BJ (cell line): Measurements from ENCODE around the gene TCF19. TPM values are rescaled to one million over a fixed set of nuclear protein-coding genes. Genes with fewer than 3 reads are reported as not detected.
"Not testable (repeated sequence)": the region's sequence is repeated elsewhere in the genome, so short reads cannot be mapped to it uniquely, and the experiment has no call there.

ENCODE experiments used
- CTCF ChIA-PET: fragments of 350-600 bp; formaldehyde crosslinking; extraction: SDS; loops from one replicate; lab custom pipeline; 2021; ENCODE audit warnings: antibody characterized with exemption, inconsistent platforms; lab: Yijun Ruan, JAX
- POLR2A ChIA-PET: fragments of 300-600 bp; sonication (Branson Sonifier 250); formaldehyde crosslinking; extraction: SDS; loops from one replicate; lab custom pipeline; 2021; ENCODE audit warnings: antibody characterized with exemption; lab: Charles Lee
- DNase-seq: peaks from one replicate; pipeline ENCODE4 v3.0.0-alpha.2; 2011; ENCODE audit warnings: low read depth
- H3K27me3 ChIP-seq: 2 replicates; pipeline ENCODE4 v1.6.0; 2011; ENCODE audit warnings: low read length; ENCODE audit not compliant: control insufficient read depth, insufficient read depth
- H3K36me3 ChIP-seq: 2 replicates; pipeline ENCODE4 v1.5.1; 2011; ENCODE audit warnings: low read length; ENCODE audit not compliant: control insufficient read depth, insufficient read depth
- H3K4me3 ChIP-seq: 2 replicates; pipeline ENCODE4 v1.5.1; 2011; ENCODE audit warnings: low read depth, mild to moderate bottlenecking, control low read depth, low read length
- CTCF ChIP-seq: IDR thresholded peaks from 2 replicates; pipeline ENCODE4 v1.5.1; 2011; ENCODE audit warnings: low read depth, mild to moderate bottlenecking, control low read depth, inconsistent platforms, low read length, moderate library complexity; ENCODE audit not compliant: insufficient read depth
- polyA plus RNA-seq: library from polyadenylated mRNA; depleted of rRNA; stranded (reverse); fragments of >200 nt; gene quantifications from 2 replicates; pipeline ENCODE4 v1.2.3, GENCODE V29; 2011

Gene TCF19
- polyA plus RNA-seq, 1 experiment: 10.4 TPM

- TF ChIP-seq CTCF: no peak
- ChIA-PET POLR2A (no interaction called here), CTCF (interaction anchor here (0.9 to 1.3 kb wide), 4 partner anchors 11 to 191 kb away, joined by 3 to 6 read pairs (median 4); no protein-coding TSS in a partner anchor)
Observed at GRCh38 chr6:31175971-31176370, 17.6 kb downstream of the TCF19 start.

GRCh38 chr6:31178143-31179041, 20.0 kb downstream of the TCF19 start:
- Histone ChIP-seq H3K27me3 (no peaks in the 10 kb centered on the region), H3K4me3 (no peak overlapping the region), H3K36me3 (no peaks in the 10 kb centered on the region)
- ChIA-PET CTCF (no interaction called here), POLR2A (no interaction called here)
- DNase-seq: no peak
- TF ChIP-seq CTCF: no peak

More at GRCh38 chr6:31175971-31176370, 17.6 kb downstream of the TCF19 start:
- DNase-seq: peak; percentile 41
- H3K27me3 ChIP-seq: no peaks in the 10 kb centered on the region
- H3K4me3 ChIP-seq: no peak overlapping the region
- H3K36me3 ChIP-seq: no peaks in the 10 kb centered on the region

DNA sequence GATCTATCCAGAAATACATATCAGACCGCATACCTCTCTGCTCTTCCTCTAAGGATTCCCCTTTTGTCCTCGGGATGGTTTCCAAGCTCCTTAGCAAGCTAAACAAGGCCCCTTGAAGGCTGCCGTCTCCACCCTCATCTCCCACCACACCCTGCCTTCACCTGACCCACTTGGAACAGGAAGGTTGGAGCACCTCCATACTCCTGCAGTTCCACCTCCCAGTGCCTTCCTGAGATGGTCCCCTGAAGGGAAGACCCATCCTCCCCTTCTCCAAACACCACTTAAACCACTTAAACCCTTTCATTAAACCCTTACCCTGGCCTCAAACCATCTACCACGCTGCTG, 20.6 kb downstream of the TCF19 start:
- Histone ChIP-seq H3K27me3 (no peaks in the 10 kb centered on the region), H3K4me3 (no peak overlapping the region), H3K36me3 (no peaks in the 10 kb centered on the region)
- no peak for TF ChIP-seq CTCF
- CTCF ChIA-PET: no interaction called here
- DNase-seq: no peak
- POLR2A ChIA-PET: no interaction called here

GRCh38 chr6:31179896-31180295, 21.5 kb downstream of the TCF19 start:
- peak overlapping the region; percentile 49 for H3K4me3 ChIP-seq
- H3K36me3 ChIP-seq: no peaks in the 10 kb centered on the region
- ChIA-PET POLR2A (no interaction called here), CTCF (interaction anchor here (1.2 kb wide), 1 partner anchor 51 kb away, joined by 3 read pairs; no protein-coding TSS in a partner anchor)
- DNase-seq: no peak
- no peaks in the 10 kb centered on the region for H3K27me3 ChIP-seq
- TF ChIP-seq CTCF: no peak

- Histone ChIP-seq H3K4me3 (peak overlapping the region; percentile 49), H3K36me3 (no peaks in the 10 kb centered on the region), H3K27me3 (no peaks in the 10 kb centered on the region)
- ChIA-PET CTCF (interaction anchor here (1.1 to 1.2 kb wide), 2 partner anchors 43 to 52 kb away, joined by 3 read pairs; no protein-coding TSS in a partner anchor), POLR2A (no interaction called here)
- TF ChIP-seq CTCF: no peak
- DNase-seq: peak; percentile 25
Observed at GRCh38 chr6:31180500-31180899, 22.1 kb downstream of the TCF19 start.

- POLR2A ChIA-PET, DNase-seq, H3K36me3 ChIP-seq, H3K27me3 ChIP-seq, H3K4me3 ChIP-seq: not testable (repeated sequence)
- CTCF ChIA-PET: interaction anchor here (0.8 to 1.2 kb wide), 6 partner anchors 9 to 183 kb away, joined by 3 to 4 read pairs (median 3); partner anchors contain the start of gene CCHCR1
Observed at GRCh38 chr6:31183287-31183686, 24.9 kb downstream of the TCF19 start.

DNA sequence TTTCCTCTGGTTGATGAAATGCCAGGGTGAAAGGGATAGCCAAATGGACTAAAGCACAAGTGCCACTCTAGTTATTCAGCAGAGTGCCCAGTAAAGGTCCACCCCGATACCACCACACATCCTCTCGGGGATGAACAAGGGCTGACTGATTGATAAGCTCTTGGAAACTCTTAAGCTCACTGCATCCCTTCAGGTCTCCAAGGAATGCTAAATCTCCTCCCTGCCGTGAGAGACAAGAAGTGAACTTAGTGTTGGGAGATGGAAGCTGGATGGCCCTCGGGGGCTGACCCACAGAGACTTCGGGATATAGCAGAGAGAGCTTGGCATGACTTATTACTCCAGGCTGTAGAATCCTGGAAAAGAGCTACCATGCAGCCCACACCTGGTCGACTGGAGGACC, 25.5 kb downstream of the TCF19 start:
- POLR2A ChIA-PET, DNase-seq, H3K4me3 ChIP-seq, H3K27me3 ChIP-seq, H3K36me3 ChIP-seq: not testable (repeated sequence)
- CTCF ChIA-PET: interaction anchor here (0.9 to 1.2 kb wide), 3 partner anchors 13 to 46 kb away, joined by 3 read pairs; partner anchors contain the start of gene CCHCR1

DNA sequence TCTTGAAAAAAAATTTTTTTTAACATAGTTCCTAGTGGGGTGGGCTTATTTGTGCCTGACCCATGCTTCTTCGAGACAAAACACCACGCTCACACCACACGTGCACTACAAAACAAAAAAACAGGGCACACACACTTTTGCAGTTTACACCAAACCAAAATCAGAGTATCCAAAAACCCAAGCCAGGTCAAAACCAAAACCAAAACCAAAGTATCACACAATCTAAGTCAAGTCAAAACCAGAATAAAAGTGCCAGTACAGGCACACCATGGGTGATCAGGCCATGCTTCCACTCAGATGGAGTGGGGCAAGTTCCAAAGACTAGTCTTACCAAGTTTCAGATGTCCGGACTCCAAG, 27.3 kb downstream of the TCF19 start:
- DNase-seq, POLR2A ChIA-PET, H3K36me3 ChIP-seq, H3K4me3 ChIP-seq, CTCF ChIA-PET, H3K27me3 ChIP-seq: not testable (repeated sequence)
